ENCODE data around the gene FGF21.
"Not testable (repeated sequence)": the region's sequence is repeated elsewhere in the genome, so short reads cannot be mapped to it uniquely, and the experiment has no call there.

FGF21 gene

DNA sequence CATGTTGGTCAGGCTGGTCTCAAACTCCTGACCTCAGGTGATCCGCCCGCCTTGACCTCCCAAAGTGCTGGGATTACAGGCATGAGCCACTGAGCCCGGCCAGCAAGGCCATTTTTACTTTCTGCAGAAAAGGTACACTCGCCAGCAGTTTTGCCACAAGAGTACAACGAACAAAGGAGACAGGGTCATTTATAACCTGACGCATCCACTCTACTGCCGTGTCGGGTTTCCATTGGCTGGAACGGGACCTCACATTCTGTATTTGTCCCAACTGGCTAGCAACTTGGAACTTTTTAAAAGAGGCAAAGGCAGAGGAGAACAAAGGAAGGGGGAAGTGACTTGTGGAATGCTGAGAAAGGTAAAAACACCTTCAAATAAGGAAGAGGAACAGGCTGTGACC is 32.0 kb downstream of the FGF21 start:
- DNase-seq (ENCODE audit: low read depth): not testable (repeated sequence)

- DNase-seq (ENCODE audit: low read depth): no peak
These were observed 37.9 kb downstream of the FGF21 start for GRCh38 chr19:48793271-48793670.

DNA sequence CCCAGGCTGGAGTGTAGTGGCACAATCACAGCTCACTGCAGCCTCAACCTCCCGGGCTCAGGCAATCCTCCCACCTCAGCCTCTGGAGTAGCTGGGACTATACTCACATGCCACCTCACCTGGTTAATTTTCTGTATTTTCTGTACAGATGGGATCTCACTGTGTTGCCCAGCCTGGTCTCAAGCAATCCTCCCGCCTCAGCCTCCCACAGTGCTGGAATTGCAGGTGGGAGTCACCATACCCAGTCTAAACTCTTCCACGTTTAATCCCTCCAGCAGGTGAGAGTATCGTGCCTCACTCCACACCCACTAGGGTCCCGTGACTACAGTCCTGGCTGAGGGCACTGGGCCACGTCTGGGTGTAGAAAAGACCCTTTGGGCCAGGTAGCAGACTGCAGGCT is 39.0 kb downstream of the FGF21 start:
- no peak for DNase-seq (ENCODE audit: low read depth)

- peak; percentile 77 for DNase-seq (ENCODE audit: low read depth)
These were observed 39.8 kb downstream of the FGF21 start for GRCh38 chr19:48795055-48795684.

DNA sequence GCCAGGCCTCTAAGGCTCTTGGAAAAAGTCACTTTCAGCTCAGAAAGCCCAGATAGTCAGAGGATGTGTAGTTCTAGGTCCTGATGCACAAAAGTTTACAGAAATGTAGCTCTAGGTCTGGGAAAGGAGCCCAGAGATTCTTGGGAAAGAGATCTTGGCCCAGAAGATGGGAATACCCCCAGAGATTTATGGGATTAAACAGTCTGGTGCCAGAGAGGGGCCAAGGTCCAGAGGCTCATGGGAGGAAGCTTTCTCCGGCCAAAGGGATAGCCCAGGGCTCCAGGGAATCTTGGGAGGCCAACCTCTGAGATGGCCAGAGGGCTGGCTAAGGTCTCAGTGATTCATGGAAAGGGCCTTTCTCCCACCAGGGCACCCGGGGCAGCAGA is 40.4 kb downstream of the FGF21 start:
- no peak for DNase-seq (ENCODE audit: low read depth)

DNA sequence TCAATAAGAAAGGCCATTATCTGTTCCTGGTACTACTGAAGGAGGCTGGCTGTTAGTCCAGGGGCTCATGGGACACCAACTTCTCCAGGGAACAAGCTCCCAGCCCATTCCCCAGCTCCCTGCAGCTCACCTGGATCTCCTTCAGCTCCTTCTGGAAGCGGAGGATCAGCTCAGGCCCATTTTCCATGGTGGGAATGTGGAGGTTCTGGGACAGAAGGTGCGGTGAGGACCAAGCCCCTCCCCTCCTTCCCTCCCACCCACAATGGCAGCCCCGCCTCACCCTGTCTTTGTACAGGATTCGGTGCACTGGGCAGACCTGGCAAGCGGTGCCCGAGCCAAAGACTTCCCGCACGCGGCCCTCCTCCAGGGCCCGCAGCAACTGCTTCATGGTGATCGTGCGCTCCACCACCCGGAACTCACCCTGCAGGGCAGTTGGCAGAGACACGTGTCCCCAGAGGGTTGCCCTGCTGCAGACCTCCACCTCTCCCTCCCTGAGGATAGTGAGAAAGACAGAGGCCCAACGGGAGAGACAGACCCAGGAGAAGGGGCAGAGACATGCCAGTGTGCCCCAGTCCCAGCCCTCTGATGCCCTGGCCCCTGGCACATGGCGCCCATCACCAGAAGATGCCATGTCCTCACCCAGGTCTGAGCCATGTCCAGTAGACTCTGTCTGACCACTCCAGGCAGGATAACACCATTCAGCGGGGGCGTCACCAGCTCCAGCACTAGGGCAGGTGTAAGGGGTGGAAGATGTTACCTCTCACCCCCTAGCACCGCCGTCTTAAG is 41.2 kb downstream of the FGF21 start:
- DNase-seq (ENCODE audit: low read depth): no peak

DNA sequence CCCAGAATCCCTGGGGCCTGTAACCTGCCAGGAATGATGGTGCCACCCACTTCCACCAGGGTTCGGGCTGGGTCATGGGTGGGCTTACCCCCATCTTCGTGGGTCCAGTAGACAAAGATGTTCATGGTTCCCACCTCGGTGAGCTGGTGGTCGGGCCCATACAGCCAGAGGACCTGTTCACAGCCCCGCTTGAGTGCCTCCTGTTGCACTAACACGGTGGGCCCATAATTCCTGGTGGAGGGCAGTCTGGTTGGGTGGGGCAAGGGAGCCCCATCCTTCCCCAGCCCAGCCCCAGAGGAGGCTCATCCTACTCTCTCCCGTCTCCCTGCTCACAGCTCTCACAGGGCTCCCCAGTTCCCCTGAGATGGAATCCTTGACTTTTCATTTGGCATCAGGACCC is 41.8 kb downstream of the FGF21 start:
- DNase-seq (ENCODE audit: low read depth): no peak

- DNase-seq (ENCODE audit: low read depth): no peak
These were observed 43.6 kb downstream of the FGF21 start for GRCh38 chr19:48798937-48799336.

DNA sequence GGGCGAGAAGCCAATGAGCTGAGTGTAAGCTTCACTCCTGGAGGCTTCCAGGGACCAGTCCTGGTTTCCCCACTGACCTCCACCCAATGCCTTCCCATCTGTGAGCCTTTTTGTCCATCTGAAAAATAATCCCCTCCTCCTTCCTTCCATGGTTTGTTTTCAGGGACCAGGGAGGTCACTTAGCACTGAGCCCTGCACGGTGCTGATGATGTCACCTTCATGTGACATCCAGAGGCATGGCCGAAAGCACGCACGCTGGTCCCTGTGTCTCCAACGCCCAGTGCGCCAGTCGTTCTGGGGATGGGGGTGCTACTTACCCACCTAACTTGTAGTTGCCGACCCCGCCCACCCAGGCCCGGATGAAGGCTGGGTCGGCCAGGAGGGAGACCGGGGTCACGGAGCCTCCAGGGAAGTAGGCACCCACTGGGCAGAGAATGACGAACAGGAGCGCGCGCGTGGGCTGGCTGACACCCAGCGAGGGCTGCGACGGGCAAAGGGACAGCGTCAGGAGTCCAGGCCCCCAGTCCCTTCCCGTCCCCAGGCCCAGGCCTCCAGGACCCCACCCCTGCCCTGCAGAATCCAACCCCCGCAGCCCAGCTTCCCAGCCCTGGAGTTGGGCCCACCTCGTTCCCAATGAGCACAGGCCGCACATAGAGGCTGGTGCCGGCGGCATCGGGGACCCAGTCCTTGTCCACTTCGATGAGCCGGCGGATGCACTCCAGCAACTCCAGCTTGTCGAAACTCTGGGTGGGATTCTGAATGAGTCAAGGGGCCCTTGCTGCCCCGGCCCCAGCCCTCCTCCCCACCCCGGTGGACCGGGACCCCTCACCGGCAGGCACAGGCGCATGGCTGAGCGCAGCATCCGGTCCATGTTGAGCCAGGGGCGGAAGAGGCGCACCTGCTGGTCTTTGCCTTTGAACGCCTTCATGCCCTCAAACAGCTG is 44.3 kb downstream of the FGF21 start:
- no peak for DNase-seq (ENCODE audit: low read depth)

GRCh38 chr19:48802623-48803022 is 47.3 kb downstream of the FGF21 start:
- no peak for DNase-seq (ENCODE audit: low read depth)

DNA sequence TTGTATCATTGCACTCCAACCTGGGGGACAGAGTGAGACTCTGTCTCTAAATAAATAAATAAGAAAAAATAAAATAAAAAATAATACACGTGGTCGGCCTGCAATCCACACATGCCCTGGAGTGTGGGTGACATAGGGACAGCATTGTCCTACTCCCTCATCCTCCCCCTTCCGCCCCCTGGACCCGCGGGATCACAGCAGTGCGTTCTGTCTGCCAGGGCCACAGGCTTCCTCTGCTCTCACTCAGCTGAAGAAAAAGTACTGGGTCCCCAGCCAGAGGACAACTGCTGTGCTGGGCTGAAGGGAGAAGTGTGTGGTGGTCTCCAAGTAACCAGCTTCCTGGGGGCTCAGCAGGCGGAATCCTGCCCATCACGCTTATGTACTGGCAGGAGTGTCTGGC is 49.2 kb downstream of the FGF21 start:
- DNase-seq (ENCODE audit: low read depth): no peak

DNA sequence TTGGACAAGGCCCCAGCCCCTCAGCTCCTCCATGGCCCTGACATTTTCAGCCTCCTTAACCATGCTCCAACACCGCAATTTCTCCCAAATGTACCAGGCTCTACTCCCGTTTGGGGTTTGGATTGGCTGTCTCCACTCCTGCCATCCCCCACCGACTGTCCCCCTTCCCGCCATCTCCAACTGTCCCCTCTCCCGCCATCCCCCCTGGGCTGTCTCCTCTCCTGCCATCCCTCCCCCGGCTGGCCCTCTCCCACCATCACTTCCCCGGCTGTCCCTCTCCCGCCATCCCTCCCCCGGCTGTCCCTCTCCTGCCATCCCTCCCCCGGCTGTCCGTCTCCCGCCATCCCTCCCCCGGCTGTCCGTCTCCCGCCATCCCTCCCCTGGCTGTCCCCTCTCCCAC is 50.1 kb downstream of the FGF21 start:
- DNase-seq (ENCODE audit: low read depth): no peak

DNA sequence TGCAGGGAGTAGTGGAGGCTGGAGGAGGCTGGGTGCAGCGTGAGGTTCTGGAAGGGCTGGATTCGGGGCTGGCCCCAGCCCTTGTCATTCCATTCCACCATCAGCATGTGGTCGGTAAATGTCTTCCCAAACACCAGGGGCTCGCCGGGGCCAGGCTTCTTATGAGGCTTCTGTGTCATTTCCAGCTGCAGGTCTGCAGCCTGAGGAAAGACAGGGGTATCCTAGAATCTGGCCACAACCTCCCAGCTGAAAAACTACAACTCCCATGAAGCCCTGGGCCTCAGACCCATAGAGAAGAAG is 51.1 kb downstream of the FGF21 start:
- no peak for DNase-seq (ENCODE audit: low read depth)

DNA sequence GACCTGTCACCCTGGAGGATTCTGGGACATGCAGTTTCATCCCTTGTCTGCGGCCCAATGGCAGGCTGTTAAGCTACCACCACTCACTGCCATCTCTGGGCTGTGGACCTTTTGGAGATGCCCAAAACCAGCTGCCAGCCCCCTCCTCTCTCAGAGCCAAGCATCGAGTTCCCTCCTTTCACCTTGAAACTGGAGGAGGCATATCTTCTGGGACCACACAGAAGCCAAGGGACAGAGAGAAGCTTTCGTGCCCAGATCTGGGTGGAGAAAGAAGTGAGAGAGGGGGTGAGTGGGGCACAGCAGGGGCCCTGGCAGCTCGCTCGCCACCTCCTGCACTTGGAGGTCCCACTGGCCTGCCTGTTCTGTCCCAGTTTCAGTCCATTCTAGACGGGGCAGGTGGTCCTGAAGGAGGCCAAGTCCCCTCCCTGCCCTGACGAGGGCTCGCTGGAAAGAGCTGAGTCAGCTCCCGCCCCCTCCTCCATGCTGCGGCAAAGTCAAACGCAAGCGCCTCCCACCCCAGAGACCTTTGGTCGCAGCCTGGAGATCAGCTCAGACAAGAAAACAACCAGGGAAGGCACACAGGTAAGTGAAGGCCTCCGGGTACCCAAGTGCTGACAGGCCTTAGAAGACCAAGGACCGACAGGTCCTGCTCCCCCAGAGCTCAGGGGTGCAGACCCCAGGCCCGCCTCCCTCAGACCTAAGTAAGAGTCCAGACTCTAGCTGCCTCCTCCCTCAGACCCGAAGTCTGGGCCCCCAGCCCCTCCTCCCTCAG is 51.7 kb downstream of the FGF21 start:
- DNase-seq (ENCODE audit: low read depth): no peak

DNA sequence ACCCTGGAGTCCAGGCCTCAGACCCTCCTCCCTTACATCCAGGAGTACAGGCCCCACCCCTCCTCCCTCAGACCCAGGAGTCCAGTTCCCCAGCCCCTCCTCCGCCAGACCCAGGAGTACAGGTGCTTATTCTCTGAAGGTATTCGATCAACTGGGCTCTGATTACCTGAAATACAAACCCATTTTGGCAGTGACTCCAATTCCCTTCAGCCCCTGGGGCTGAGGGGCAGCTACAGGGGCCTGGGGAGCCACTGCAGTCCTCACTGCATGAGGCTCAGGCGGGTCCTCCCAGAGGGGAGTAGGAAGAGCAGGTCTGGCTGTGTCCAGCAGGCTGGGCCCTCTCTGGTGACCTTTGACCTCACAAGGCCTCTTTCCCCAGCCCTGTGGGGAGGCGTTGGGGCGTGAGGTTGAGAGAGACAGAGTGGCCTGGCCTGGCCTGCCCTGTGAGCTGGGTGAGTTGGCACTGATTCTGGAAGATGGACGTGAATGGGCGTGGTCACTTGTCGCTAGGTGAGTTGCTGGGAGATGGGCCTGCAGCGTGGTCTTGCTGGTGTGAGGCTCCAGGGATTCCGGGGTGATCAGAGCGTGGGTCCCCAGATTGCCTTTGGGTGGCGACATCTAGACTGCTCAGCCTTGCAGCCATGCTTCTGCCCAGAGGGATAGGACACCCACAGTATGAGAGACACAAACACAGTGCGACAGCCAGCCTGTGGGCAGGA is 52.4 kb downstream of the FGF21 start:
- no peak for DNase-seq (ENCODE audit: low read depth)

Data from GM04503 (cell line).